GM21737 (cell line): ENCODE data around the gene GOLIM4.

Experiments
- ATAC-seq: cut with Tn5 transposase; IDR thresholded peaks from one replicate; pipeline ENCODE4 v1.9.1; 2021; ENCODE audit warnings: mild to moderate bottlenecking, moderate library complexity; ENCODE audit not compliant: unreplicated experiment

GOLIM4 gene

DNA sequence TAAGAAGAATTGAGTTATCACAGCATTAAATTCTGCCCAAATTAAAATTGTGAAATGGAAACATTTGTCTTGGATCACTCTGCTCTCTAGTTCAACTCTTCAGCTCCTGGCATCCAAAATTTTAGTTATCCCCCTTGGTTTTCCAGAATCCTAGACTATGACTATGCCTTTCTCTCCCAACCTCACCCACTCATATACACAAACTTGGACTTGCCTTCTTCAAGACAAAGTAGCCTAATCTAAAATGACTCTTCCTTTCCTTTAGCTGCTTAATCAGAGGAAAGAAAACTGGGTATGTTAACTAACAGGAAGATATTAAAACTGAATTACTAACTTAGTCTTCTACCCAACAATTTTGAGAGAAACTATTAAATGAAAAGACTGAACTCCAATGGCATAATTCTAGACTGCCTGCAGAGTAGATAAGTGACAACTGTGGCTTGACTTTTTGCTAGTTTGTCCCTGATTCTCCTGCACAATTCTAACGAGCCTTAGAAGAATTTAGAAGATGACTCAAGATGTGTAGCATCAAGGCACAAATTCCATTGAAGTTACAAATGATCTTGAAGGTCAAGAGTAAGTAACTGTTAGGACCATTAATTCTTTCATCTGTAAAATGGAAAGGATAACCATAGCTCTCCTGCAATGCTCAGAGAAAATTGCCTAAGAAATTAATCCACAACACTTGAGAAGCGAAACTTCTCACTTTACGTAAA is 5.2 kb upstream of the GOLIM4 start:
- no peak for ATAC-seq

DNA sequence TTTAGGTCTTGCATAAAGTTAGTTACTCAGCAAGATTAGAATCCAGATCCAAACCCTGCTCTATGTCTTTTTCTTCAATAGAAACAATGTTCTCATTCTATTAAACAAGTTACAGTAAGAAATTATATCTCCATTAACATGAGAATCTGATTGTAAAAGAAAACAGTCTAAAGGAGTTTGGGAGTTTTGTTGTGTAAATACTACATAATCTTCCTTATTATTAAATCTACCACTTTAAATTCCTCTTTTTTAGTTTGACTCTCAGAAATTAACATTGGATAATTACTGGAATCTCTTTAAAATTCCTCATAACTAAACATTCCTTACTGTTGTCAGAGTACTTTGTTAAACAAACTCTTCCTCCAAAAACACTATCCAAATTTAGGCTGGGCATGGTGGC is 1.7 kb upstream of the GOLIM4 start:
- no peak for ATAC-seq

DNA sequence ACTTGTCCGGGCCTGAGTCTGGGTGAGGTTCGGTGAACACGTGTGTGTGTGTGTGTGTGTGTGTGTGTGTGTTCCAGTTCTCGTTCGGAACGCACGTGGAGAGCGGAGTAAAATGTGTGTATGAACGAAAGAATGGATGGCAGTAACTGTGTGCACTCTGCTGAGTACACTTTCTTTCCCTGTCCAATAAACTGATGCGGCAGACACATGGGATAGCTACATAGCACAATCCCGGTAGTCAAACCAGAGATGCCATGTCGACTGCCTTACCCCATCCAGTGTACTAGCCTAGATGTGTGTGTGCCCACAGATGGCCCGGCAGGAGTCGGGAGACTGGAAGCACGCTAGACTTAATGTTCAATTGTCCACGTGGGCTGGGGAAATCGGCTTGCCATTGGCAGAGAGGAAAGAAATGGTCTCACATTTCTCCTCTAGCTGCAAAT is 507 bp upstream of the GOLIM4 start:
- ATAC-seq = no peak

DNA sequence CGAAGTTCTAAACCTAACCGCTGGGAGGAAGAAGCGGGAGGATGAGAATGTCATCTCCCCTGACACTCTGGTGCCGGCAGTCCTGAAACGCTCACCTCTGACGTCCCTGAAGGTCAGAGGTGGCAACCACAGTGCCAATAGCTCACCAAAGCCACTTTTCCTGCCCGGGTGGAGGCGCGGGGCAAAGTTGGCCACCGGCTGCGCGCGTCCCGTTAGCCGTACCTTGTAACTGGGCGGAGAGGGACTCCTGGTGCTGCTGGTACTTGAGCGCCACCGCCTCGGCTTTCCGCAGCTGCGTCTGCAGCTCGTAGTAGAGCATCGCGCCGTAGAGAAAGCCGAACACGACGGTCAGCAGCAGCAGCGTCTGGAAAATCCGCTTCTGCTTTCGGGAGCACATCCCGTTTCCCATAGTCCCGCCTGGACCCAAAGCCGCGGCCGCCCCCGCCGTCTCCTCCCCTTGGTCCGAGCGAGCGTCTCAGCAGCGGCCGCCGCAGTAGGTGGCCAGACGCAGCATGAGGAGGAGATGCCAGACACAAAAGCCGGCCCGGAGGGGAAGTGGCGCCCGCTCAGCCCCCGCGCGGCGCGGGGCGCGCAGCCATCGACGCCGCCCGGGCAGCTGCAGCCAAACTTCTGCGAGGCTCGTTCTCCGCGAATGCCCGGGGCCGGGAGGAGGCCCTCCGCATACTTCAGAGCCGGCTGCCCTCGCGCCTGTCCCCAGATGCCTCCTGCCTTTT is 680 bp downstream of the GOLIM4 start:
- peak; percentile 45 for ATAC-seq

DNA sequence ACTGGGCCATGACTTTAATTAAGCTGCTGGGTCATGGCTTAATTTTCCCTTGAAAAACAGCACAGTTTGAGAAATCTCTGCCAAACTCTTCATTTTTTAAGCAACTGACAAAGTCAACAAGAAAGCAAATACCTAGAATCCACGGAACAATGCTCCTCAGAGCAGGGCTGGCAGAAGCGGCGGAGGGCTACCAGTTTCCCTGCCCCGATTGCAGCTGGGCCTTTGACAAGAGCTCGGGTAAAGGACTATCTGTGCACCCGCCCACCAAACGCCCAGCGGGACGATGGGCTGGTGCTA is 1.2 kb downstream of the GOLIM4 start:
- no peak for ATAC-seq

DNA sequence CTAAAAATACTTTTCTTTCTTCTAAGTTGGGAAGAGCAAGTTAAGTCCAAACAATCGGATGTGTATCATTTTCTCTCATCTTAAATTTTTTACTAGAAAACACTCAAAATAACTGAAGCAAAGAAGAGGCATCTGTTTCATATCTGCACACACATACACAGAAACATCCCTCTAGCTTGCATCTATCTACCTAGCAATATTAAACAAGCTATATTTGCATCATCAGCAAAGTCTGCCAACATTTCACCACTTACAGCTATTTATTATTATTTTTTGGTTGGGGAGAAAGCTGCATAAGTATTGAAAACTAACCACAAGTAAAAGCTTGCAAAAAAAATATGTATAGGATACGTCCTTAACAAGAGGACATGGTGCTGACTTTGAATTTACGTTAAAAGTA is 1.9 kb downstream of the GOLIM4 start:
- no peak for ATAC-seq

DNA sequence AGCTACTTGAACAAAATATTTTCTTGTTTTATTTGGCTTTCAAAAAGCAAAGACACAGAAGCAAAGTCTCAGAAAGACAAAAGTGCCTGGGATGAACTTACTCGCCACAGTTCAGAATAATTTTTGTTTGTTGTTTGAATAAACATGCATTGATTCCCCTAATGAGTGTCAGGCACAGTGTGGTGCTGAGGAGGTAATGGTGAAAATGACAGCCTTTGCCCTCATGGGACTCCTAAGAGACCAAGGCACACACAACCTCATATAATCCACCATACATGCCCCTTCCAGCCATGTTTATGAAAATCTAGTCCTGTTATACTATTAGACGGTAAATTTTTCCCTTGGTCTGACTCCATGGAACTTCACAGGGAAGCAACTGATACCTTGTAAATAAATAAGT is 2.5 kb downstream of the GOLIM4 start:
- ATAC-seq = no peak

DNA sequence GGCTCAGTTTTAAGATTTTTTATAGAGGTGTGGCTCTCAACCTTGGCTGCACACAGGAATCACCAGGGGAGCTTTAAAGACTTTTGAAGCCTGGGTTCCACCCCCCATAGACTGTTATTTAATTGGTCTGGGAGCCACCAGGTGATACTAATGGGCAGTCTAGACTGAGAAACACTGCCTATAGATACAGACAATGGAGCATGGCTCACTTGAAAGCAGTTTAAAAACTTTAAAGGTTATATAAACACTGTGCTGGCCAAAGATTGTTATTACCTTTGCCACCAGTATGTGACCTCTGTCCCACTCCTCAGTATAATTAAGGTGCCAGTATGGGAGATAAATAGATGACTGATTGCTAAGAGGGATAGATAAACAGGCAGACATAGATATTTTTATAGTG is 3.8 kb downstream of the GOLIM4 start:
- ATAC-seq = no peak

DNA sequence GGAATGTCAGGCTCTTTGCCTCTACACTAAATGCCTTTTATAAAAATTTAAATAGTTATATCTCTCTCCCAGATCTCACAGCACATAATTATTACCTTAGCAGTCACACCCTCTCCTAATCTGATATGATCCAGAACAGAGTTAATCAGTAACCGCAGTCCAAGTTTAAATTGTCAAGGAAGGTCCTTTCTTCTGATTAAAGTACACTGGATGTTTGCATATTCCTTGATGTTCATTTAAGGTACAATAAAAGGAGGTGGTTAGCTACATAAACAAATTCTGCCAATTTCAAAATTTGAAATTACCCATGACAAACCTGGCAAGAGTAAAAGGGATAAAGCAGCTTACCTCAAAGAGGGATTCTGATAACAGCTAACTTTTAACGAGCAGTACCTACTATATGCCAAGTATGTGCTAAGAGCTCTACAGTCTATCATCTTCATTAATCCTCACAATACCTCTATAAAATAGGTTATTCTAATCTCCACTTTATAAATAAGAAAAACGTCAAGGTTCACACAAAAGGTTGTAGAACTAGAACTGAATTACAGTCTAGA is 4.3 kb downstream of the GOLIM4 start:
- no peak for ATAC-seq

DNA sequence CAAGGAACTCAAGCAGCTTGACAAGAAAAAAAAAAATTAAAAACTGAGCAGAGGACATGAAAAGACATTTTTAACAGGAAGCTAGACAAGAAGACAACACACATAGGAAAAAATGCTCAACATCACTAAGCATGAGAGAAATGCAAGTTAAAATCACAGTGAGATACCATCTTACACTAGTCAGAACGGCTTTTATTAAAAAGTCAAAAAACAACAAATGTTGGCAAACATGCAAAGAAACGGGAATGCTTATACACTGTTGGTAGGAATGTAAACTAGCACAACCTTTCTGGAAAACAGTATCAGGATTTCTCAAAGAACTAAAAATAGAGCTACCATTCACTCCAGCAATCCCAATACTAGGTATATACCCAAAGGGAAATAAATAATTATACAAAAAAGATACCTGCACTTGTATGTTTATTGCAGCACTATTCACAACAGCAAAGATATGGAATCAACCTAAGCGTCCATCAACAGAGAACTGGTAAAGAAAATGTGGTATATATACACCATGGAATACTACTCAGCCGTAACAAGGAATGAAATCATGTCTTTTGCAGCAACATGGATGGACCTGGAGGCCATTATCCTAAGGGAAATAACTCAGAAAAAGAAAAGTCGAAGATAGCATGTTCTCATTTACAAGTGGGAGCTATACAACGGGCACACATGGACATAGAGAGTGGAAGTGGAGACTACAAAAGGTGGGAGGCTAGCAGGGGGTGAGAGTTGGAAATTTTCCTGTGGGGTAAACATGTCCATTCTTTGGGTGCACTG is 5.2 kb downstream of the GOLIM4 start:
- ATAC-seq = no peak

DNA sequence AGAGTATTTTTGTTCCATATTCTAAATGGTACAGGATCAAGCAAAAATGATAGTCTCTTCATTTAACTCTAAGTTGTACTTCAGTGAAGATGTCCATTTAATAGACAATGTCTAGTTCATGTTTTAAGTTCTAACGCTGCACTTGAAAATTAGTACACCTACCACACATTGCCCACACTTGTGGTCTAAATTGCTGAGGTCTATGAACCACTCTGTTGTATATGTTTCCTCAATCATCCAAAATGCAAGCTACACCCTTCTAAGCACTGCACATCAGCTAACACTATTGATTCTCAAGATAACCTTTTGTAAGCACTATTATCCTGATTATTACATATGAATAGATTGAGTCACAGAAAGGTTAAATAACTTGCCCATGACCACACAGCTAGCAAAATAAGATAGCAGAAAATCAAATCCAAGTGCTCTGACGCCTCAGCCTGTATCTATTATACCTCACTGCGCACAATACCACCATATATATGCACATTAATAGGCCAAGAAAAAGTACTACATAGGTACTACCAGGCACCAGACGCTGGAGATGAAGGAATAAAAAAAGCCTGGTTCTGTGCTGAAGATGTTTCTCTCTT is 6.4 kb downstream of the GOLIM4 start:
- no peak for ATAC-seq

DNA sequence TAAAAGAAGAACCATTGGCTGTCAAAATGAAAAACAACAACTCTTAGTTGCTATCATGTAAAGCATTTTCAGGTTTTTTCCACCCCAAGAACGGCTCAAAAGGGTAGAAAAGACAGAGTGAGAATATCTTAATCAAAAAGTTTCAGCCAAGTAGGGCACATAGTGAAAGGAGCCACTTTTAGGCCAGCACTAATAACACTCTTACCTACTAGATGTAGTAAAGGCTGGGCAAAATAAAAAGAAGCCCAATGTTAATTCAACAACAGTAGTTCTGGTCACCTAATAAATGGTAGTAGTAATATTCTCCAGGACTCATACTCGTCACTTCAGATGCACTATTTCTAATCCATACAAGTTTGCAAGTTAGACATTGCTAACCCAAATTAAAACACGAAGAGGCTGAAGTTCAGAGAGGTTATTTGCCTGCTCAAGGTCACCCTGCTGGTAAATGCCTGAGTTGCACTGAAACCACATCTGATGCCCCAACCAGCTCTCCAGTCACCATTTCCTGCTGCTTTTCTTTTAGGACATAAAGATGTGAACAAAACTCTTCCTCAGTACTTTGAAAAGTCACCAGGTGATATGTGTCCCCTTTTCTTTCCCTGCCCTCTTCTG is 7.5 kb downstream of the GOLIM4 start:
- ATAC-seq = peak; percentile 61

DNA sequence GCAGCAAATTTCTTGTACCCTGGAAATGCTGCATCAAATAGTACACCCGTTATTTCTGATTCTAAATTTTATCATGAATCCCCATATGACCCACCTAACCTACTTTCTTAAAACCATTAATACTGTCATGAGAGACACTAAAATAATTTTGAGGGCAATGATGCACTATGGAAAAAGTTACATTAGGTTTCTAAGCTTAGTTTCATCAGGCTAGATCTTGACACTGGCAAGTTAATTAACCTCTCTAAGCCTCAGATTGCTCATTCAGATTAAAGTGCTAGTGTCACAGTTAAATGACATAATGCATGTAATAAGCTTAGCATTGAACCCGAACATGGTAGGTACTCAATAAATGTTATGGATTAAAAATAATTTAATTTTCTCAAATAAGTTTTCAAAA is 8.2 kb downstream of the GOLIM4 start:
- ATAC-seq = no peak

DNA sequence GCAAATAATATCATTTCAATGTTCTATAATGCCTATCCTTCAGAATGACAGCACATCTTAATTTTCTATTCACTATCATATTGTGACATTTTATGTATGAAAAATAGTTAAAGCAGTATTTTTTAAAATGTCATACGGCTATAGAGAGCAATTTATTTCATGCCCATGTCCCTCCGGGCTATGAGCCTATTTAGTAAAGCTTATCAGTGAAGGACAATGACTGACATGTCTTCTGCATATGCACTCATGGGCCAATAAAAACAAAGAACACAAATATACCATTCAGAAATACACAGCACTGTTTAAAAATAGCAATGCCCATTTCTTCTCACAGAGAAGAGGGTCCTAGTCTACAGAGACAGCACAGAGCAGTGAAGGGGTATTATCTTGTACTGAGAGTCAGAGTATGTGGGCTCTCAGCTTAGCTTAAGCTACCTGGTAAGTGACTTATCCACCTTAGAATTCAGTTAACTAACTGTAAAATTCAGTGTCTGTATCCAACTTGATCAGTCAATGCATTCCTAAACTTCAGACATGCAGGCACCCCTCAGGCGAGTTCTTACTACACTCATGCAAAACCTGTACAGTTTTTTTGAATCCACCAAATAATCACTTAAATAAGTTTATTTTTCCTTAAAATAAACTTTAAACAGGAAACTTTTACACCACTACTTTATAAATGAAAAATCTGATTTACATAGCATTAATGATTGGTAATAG is 9.0 kb downstream of the GOLIM4 start:
- no peak for ATAC-seq

DNA sequence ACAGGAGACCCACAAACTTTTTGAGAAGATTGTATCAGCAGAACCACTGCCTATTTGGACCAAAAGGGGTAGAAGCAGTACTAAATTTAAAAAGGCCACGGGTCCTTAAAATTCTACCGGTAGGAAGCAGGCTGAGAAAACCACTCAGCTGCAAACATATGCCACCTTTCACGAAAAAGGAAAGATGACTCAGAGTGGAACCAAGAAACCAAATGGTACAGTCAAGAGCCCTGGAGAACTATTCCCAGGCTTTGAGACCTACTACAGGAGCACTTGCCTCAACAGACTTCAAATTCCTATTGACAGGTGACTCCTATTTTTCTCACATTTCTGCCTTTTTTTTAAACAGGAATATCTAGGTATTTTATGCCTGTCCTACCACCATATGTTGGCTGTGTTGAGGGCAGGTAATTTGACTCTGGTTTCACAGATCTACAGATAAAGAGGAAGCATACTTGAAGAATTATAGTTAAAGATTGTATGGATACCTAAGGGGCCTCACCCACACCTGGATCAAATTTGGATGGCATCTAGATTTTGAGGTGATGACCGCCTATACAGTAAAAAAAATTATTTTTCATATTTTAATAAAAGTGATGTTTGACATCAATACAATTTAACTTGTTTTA is 10.1 kb downstream of the GOLIM4 start:
- peak; percentile 69 for ATAC-seq

DNA sequence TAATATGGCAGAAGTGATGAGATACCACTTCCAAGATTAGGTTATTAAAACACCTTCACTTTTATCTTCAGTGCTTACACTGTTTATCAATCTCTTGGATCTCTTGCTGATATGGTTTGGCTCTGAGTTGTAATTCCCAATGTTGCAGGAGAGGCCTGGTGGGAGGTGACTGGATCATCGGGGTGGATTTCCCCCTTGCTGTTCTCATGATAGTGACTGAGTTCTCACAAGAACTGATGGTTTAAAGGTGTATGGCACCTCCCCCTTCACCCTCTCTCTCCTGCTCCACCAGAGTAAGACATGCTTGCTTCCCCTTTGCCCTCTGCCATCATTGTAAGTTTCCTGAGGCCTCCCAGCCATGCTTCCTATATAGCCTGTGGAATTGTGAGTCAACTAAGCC is 11.8 kb downstream of the GOLIM4 start:
- no peak for ATAC-seq

DNA sequence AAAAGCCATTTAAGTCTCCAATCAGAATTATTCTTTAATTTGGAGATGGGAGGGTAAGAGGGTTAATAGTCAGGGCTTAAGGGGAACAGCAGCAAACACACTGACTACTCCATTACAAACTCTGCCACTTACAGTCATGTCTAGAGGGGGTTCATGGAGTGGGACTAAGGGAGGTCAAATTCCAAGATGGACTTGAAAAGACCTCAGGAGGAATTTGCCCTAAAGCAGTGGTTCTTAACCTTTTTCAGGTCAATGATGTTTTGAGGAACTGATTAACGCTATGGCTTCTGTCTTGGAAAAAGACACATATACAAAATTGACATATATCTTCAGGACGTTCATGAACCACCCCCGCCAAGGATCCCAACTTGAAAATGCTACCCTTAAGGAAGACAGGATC is 13.9 kb downstream of the GOLIM4 start:
- no peak for ATAC-seq

DNA sequence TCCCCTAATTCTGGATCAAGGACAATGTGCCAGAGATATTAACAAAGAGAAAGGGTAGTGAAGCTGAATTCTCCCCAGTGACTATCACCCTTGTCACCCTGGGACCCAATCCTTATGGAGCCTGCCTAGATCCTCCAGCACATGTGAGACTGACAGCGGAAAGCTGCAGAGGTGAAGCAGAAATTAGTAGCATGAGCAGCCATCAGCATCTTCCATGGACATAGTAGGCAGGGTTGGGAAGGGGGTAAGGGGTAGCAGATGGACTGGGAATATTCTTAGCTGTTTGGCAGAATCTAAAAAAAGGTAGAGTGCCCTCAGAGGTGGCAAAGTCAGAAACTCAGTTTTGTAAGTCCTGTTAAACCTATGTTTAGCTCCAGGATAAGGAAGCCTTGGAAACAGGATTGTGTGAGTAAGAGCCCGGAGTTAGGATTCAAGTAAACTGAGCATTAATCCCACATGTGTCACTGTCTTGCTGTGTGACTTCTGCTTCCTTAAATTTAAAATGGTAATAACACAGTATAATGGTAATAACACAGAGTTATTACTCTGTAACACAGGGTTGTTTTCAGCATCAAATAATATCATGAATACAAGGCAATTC is 14.5 kb downstream of the GOLIM4 start:
- ATAC-seq = no peak

DNA sequence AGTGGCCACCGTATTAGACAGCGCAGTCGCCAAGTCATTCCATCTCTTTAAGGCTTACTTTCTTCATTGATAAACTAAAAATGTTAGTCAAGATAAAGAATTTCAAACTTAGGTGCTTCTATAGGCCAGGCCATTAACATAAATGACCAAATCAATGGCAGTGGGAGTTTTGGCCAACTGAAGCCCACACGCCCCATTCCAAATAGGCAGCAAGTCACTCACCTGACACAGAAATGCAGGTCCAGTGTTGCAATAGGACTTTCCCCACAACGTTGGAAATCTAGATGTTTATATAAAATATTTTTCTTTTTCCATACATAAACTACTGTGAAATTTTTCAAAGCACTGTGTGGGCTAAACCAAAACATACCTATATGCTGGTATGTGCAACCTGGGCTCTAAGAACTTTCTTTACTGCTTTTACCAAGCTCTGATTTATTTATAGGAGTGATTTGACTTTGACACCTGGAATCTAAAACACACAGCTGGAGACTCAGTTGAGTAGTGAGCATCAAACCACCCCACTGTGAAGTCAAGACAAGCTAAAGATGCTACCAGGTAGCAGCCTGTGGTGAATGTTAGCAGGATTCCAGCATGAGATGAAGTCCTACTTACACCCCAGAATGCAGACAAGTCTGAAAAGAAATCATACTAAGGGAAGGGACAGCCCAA is 15.1 kb downstream of the GOLIM4 start:
- no peak for ATAC-seq
